ENCODE measurements around the gene ANGPTL3. TPM values are rescaled to one million over a fixed set of nuclear protein-coding genes. Genes with fewer than 3 reads are reported as not detected.
A peak's percentile ranks its signal among the peaks of the same experiment; 100 is the strongest.
"Not testable (repeated sequence)": the region's sequence is repeated elsewhere in the genome, so short reads cannot be mapped to it uniquely, and the experiment has no call there.

The ANGPTL3 gene
- total RNA-seq, 1 donor from 2014 or later = not detected

- H3K4me1 Mint-ChIP-seq (ENCODE audit: unreplicated experiment) = peaks cover 83% of the 10 kb centered on the region
- peak overlapping the region; percentile 32 for H3K4me3 Mint-ChIP-seq (ENCODE audit: unreplicated experiment)
- TF ChIP-seq CTCF (IDR thresholded peaks at IDR 0.05) = no peak
- DNase-seq (ENCODE audit: extremely low spot score, unreplicated experiment) = no peak
- H3K9me3 Mint-ChIP-seq (ENCODE audit: unreplicated experiment) = no peaks in the 10 kb centered on the region
- H3K36me3 Mint-ChIP-seq (ENCODE audit: unreplicated experiment) = peaks cover 3% of the 10 kb centered on the region
- peak overlapping the region; percentile 75 for H3K27ac Mint-ChIP-seq (ENCODE audit: unreplicated experiment)
- no peaks in the 10 kb centered on the region for H3K27me3 Mint-ChIP-seq (ENCODE audit: unreplicated experiment)
Observed at GRCh38 chr1:62593825-62594394, 3.4 kb upstream of the ANGPTL3 start.

- no peak overlapping the region for H3K4me3 Mint-ChIP-seq (ENCODE audit: unreplicated experiment)
- no peaks in the 10 kb centered on the region for H3K9me3 Mint-ChIP-seq (ENCODE audit: unreplicated experiment)
- no peak overlapping the region for H3K27ac Mint-ChIP-seq (ENCODE audit: unreplicated experiment)
- H3K36me3 Mint-ChIP-seq (ENCODE audit: unreplicated experiment) = peaks cover 3% of the 10 kb centered on the region
- H3K4me1 Mint-ChIP-seq (ENCODE audit: unreplicated experiment) = peaks cover 79% of the 10 kb centered on the region
- TF ChIP-seq CTCF (IDR thresholded peaks at IDR 0.05) = no peak
- no peak for DNase-seq (ENCODE audit: extremely low spot score, unreplicated experiment)
- H3K27me3 Mint-ChIP-seq (ENCODE audit: unreplicated experiment) = no peaks in the 10 kb centered on the region
Observed at GRCh38 chr1:62595647-62596046, 1.7 kb upstream of the ANGPTL3 start.

GRCh38 chr1:62599044-62599443, 1.7 kb downstream of the ANGPTL3 start:
- no peak for TF ChIP-seq CTCF (IDR thresholded peaks at IDR 0.05)
- Mint-ChIP-seq H3K27me3 (ENCODE audit: unreplicated experiment) (no peaks in the 10 kb centered on the region), H3K9me3 (ENCODE audit: unreplicated experiment) (no peaks in the 10 kb centered on the region), H3K36me3 (ENCODE audit: unreplicated experiment) (peaks cover 3% of the 10 kb centered on the region), H3K4me3 (ENCODE audit: unreplicated experiment) (no peak overlapping the region), H3K4me1 (ENCODE audit: unreplicated experiment) (peaks cover 64% of the 10 kb centered on the region), H3K27ac (ENCODE audit: unreplicated experiment) (peak overlapping the region; percentile 53)
- no peak for DNase-seq (ENCODE audit: extremely low spot score, unreplicated experiment)

- peak overlapping the region; percentile 85 for H3K27ac Mint-ChIP-seq (ENCODE audit: unreplicated experiment)
- no peak for DNase-seq (ENCODE audit: extremely low spot score, unreplicated experiment)
- no peak overlapping the region for H3K4me3 Mint-ChIP-seq (ENCODE audit: unreplicated experiment)
- H3K27me3 Mint-ChIP-seq (ENCODE audit: unreplicated experiment) = no peaks in the 10 kb centered on the region
- TF ChIP-seq CTCF (IDR thresholded peaks at IDR 0.05) = no peak
- H3K36me3 Mint-ChIP-seq (ENCODE audit: unreplicated experiment) = peaks cover 8% of the 10 kb centered on the region
- no peaks in the 10 kb centered on the region for H3K9me3 Mint-ChIP-seq (ENCODE audit: unreplicated experiment)
- peaks cover 52% of the 10 kb centered on the region for H3K4me1 Mint-ChIP-seq (ENCODE audit: unreplicated experiment)
Observed at GRCh38 chr1:62601457-62601856, 4.1 kb downstream of the ANGPTL3 start.

GRCh38 chr1:62608905-62609304, 11.6 kb downstream of the ANGPTL3 start:
- no peak for DNase-seq (ENCODE audit: extremely low spot score, unreplicated experiment)
- peaks cover 23% of the 10 kb centered on the region for H3K36me3 Mint-ChIP-seq (ENCODE audit: unreplicated experiment)
- H3K4me1 Mint-ChIP-seq (ENCODE audit: unreplicated experiment) = peaks cover 15% of the 10 kb centered on the region
- no peaks in the 10 kb centered on the region for H3K27me3 Mint-ChIP-seq (ENCODE audit: unreplicated experiment)
- no peak overlapping the region for H3K27ac Mint-ChIP-seq (ENCODE audit: unreplicated experiment)
- no peak overlapping the region for H3K4me3 Mint-ChIP-seq (ENCODE audit: unreplicated experiment)
- TF ChIP-seq CTCF (IDR thresholded peaks at IDR 0.05) = no peak
- H3K9me3 Mint-ChIP-seq (ENCODE audit: unreplicated experiment) = no peaks in the 10 kb centered on the region

- not testable (repeated sequence) for H3K27me3 Mint-ChIP-seq (ENCODE audit: unreplicated experiment); H3K27ac Mint-ChIP-seq (ENCODE audit: unreplicated experiment); DNase-seq (ENCODE audit: extremely low spot score, unreplicated experiment); H3K9me3 Mint-ChIP-seq (ENCODE audit: unreplicated experiment); H3K4me3 Mint-ChIP-seq (ENCODE audit: unreplicated experiment)
- Mint-ChIP-seq H3K36me3 (ENCODE audit: unreplicated experiment) (peaks cover 20% of the 10 kb centered on the region), H3K4me1 (ENCODE audit: unreplicated experiment) (peaks cover 21% of the 10 kb centered on the region)
Observed at GRCh38 chr1:62610588-62610987, 13.3 kb downstream of the ANGPTL3 start.

Measured in osteocyte (in vitro differentiated cells).